Measurements from ENCODE around the gene TMEM250. TPM values are rescaled to one million over a fixed set of nuclear protein-coding genes. Genes with fewer than 3 reads are reported as not detected.
A peak's percentile ranks its signal among the peaks of the same experiment; 100 is the strongest.

Gene TMEM250
- total RNA-seq, 1 experiment from 2014 or later = 26.3 TPM

DNA sequence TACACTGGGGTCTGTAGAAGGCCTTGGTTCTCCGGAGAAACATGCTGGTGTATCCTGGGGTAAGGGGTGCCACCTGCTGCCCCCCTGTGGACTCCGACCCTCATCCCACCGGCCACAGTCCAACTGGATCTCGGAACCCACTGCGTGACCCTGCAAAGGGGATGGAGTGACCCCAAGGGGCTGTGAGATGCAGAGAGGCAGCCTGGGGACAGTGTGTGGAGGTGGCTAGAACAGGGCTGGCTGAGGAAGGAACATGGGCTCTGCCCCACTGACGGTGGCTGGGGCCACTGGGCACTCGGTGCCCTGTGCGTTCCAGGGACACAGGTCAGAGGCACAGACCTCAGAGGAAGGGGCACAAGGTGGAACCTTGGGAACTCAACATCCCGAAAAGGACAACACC, 25.9 kb downstream of the TMEM250 start:
- no peak for DNase-seq
- CTCF ChIA-PET = no interaction called here
- H3K4me1 Mint-ChIP-seq (ENCODE audit: low read depth, unreplicated experiment) = peaks cover 7% of the 10 kb centered on the region
- no peaks in the 10 kb centered on the region for H3K9me3 Mint-ChIP-seq (ENCODE audit: low read depth, unreplicated experiment)
- no peak overlapping the region for H3K27ac Mint-ChIP-seq (ENCODE audit: unreplicated experiment)
- intact Hi-C loops (cut with micrococcal nuclease; ENCODE audit: unreplicated experiment) = no loop called here
- H3K27me3 Mint-ChIP-seq (ENCODE audit: unreplicated experiment) = peaks cover under 1% of the 10 kb centered on the region
- H3K4me3 Mint-ChIP-seq (ENCODE audit: low read depth, unreplicated experiment) = peak overlapping the region; percentile 80
- TSS peak; percentile 52 for BruUV-seq (replicated peaks)
- H3K36me3 Mint-ChIP-seq (ENCODE audit: insufficient read depth, unreplicated experiment) = peaks cover 9% of the 10 kb centered on the region
- TF ChIP-seq, protein P1, sequence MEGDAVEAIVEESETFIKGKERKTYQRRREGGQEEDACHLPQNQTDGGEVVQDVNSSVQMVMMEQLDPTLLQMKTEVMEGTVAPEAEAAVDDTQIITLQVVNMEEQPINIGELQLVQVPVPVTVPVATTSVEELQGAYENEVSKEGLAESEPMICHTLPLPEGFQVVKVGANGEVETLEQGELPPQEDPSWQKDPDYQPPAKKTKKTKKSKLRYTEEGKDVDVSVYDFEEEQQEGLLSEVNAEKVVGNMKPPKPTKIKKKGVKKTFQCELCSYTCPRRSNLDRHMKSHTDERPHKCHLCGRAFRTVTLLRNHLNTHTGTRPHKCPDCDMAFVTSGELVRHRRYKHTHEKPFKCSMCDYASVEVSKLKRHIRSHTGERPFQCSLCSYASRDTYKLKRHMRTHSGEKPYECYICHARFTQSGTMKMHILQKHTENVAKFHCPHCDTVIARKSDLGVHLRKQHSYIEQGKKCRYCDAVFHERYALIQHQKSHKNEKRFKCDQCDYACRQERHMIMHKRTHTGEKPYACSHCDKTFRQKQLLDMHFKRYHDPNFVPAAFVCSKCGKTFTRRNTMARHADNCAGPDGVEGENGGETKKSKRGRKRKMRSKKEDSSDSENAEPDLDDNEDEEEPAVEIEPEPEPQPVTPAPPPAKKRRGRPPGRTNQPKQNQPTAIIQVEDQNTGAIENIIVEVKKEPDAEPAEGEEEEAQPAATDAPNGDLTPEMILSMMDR (IDR thresholded peaks at IDR 0.05; ENCODE audit: unreplicated experiment) = no peak

DNA sequence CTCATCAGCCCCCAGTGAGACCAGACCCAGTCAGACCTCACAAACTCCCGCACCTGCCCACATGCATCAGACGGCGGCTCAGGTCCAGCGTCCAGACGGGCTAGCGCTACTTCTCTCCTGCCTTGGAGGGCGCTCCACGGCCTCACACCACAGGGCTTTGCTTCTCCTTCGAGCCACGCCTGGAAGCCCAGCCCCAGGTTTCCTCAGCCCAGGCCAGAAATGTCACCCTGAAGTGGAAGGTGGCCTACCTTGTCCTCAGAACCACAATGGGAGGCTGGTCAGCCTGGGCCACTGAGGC, 26.4 kb downstream of the TMEM250 start:
- Mint-ChIP-seq H3K36me3 (ENCODE audit: insufficient read depth, unreplicated experiment) (peaks cover 9% of the 10 kb centered on the region), H3K27ac (ENCODE audit: unreplicated experiment) (no peak overlapping the region), H3K9me3 (ENCODE audit: low read depth, unreplicated experiment) (no peaks in the 10 kb centered on the region), H3K4me3 (ENCODE audit: low read depth, unreplicated experiment) (peak overlapping the region; percentile 80), H3K4me1 (ENCODE audit: low read depth, unreplicated experiment) (peaks cover 7% of the 10 kb centered on the region), H3K27me3 (ENCODE audit: unreplicated experiment) (no peaks in the 10 kb centered on the region)
- TF ChIP-seq, protein P1 (IDR thresholded peaks at IDR 0.05; ENCODE audit: unreplicated experiment) = no peak
- no TSS peak for BruUV-seq (replicated peaks)
- no peak for DNase-seq
- CTCF ChIA-PET = no interaction called here
- intact Hi-C loops (cut with micrococcal nuclease; ENCODE audit: unreplicated experiment) = no loop called here

DNA sequence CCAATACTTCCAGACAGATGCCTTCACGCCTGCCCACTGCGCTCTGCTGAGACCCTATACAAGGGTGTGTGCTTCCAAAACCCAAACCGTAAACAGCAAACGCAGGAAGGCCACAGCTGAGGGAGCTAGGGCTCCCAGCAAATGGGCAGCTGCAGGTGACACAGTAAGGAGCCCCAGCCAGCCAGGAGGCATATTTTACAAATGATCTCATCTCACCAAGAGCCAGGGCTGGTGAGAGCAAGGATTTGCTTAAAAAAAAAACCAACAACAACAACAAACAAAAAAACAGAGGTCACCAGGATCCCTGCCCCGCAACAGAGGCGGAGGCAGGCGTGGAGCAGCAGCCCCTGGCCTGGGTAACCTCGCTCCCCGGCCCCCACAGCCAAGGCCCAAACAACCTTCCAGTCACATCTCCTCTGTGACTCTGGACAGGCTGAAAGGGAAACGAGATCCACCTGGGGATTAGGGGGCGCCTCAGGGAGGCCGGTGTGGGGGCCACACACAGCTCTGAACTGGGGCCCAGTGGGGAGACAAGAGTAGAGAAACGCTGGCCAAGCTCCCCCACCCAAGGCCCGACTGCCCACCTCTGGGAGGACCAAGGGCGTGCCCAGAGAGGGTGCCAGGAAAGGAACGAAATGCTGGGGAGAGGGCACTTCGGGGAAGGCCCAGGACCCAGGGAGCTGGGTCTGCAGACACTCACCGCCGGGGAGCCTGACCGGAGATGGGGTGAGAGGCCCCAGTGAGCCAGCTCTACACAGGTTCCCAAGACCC, 26.9 kb downstream of the TMEM250 start:
- CTCF ChIA-PET = no interaction called here
- Mint-ChIP-seq H3K27ac (ENCODE audit: unreplicated experiment) (no peak overlapping the region), H3K4me3 (ENCODE audit: low read depth, unreplicated experiment) (no peak overlapping the region), H3K4me1 (ENCODE audit: low read depth, unreplicated experiment) (peaks cover 7% of the 10 kb centered on the region), H3K9me3 (ENCODE audit: low read depth, unreplicated experiment) (no peaks in the 10 kb centered on the region), H3K27me3 (ENCODE audit: unreplicated experiment) (no peaks in the 10 kb centered on the region), H3K36me3 (ENCODE audit: insufficient read depth, unreplicated experiment) (peaks cover 9% of the 10 kb centered on the region)
- TF ChIP-seq, protein P1 (IDR thresholded peaks at IDR 0.05; ENCODE audit: unreplicated experiment) = no peak
- no peak for DNase-seq
- intact Hi-C loops (cut with micrococcal nuclease; ENCODE audit: unreplicated experiment) = no loop called here
- BruUV-seq (replicated peaks) = no TSS peak

DNA sequence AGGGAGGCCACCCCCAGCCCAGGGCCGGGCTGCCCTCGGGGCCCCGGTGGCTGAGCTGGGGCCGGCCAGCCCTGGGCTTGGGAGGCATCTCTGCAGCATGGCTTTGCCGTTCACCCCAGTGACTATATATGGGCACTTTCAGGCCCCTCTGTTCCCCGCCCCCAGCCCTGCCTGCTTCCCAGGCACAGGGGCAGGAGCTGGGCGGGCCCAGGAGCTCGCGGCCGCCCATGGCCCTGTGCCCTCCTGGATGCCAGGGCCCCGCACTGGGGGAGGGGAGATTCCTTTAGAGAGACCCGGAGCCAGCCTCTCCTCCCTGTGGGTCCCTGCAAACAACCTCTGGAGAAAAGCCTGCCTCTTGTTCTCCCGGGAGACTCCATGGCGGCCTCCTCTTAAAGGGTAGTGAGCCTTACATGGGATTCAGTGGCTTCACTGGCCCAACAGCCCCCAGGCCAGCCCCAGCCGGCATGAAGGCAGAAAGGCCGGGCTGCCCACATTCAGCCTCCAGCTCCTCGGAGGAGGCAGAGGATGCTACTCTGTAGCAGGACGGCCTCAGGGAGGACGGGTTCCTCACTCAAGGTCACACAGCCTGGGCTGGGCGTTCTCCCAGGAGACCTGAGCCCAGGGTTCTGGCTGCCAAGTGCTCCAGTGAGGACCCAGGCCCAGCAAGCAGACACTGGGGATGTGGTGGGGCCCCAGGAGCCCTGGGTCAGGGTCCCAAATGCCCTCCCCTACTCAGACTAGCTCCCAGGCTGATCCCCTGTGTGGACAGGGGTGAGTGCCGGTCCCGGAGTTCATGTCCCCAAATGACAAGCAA, 27.7 kb downstream of the TMEM250 start:
- peaks cover 9% of the 10 kb centered on the region for H3K36me3 Mint-ChIP-seq (ENCODE audit: insufficient read depth, unreplicated experiment)
- no peaks in the 10 kb centered on the region for H3K9me3 Mint-ChIP-seq (ENCODE audit: low read depth, unreplicated experiment)
- BruUV-seq (replicated peaks) = no TSS peak
- CTCF ChIA-PET = no interaction called here
- TF ChIP-seq, protein P1 (IDR thresholded peaks at IDR 0.05; ENCODE audit: unreplicated experiment) = no peak
- H3K4me1 Mint-ChIP-seq (ENCODE audit: low read depth, unreplicated experiment) = peaks cover 7% of the 10 kb centered on the region
- H3K27ac Mint-ChIP-seq (ENCODE audit: unreplicated experiment) = no peak overlapping the region
- no peak for DNase-seq
- H3K27me3 Mint-ChIP-seq (ENCODE audit: unreplicated experiment) = no peaks in the 10 kb centered on the region
- intact Hi-C loops (cut with micrococcal nuclease; ENCODE audit: unreplicated experiment) = no loop called here
- H3K4me3 Mint-ChIP-seq (ENCODE audit: low read depth, unreplicated experiment) = no peak overlapping the region

Measured in Calu3 (cell line).